ENCODE results near the gene ABCA2.
"Not testable (repeated sequence)": the region's sequence is repeated elsewhere in the genome, so short reads cannot be mapped to it uniquely, and the experiment has no call there.

ABCA2 gene

GRCh38 chr9:137062798-137063197 is 34.8 kb upstream of the ABCA2 start:
- DNase-seq: not testable (repeated sequence)

- no peak for DNase-seq
These were observed 34.3 kb upstream of the ABCA2 start for GRCh38 chr9:137062384-137062783.

GRCh38 chr9:137058521-137059234 is 30.6 kb upstream of the ABCA2 start:
- no peak for DNase-seq

GRCh38 chr9:137057545-137057944 is 29.5 kb upstream of the ABCA2 start:
- no peak for DNase-seq

- no peak for DNase-seq
These were observed 28.8 kb upstream of the ABCA2 start for GRCh38 chr9:137056739-137057415.

GRCh38 chr9:137055385-137056364 is 27.6 kb upstream of the ABCA2 start:
- DNase-seq: no peak

GRCh38 chr9:137054932-137055384 is 26.9 kb upstream of the ABCA2 start:
- DNase-seq: no peak

GRCh38 chr9:137053944-137054931 is 26.2 kb upstream of the ABCA2 start, which contains the start of gene ENTPD2:
ENTPD2 (minus strand) TSS chr9:137054061; CDS start chr9:137053997, 64 bp downstream.
- DNase-seq: no peak

- no peak for DNase-seq
These were observed 25.2 kb upstream of the ABCA2 start for GRCh38 chr9:137052998-137053943.

- no peak for DNase-seq
These were observed 24.3 kb upstream of the ABCA2 start for GRCh38 chr9:137052293-137052692.

- DNase-seq: no peak
These were observed 23.2 kb upstream of the ABCA2 start for GRCh38 chr9:137051145-137051724.

- DNase-seq: no peak
These were observed 22.5 kb upstream of the ABCA2 start for GRCh38 chr9:137050570-137050969.

- peak; percentile 17 for DNase-seq
These were observed 21.8 kb upstream of the ABCA2 start for GRCh38 chr9:137049544-137050449.

- DNase-seq: no peak
These were observed 20.9 kb upstream of the ABCA2 start for GRCh38 chr9:137048655-137049543.

GRCh38 chr9:137046088-137046787 is 18.2 kb upstream of the ABCA2 start, which contains the start of gene NPDC1:
NPDC1 (minus strand) TSS chr9:137046177; CDS start chr9:137045989, 188 bp downstream.
- peak; percentile 72 for DNase-seq

- no peak for DNase-seq
These were observed 17.5 kb upstream of the ABCA2 start for GRCh38 chr9:137045294-137046087.

Measured in MV-4-11 (cell line).